ENCODE results near the gene MCM3AP. TPM values are rescaled to one million over a fixed set of nuclear protein-coding genes. Genes with fewer than 3 reads are reported as not detected.

MCM3AP gene
- total RNA-seq, 2 experiments from 2014 or later = 109 to 166 TPM

DNA sequence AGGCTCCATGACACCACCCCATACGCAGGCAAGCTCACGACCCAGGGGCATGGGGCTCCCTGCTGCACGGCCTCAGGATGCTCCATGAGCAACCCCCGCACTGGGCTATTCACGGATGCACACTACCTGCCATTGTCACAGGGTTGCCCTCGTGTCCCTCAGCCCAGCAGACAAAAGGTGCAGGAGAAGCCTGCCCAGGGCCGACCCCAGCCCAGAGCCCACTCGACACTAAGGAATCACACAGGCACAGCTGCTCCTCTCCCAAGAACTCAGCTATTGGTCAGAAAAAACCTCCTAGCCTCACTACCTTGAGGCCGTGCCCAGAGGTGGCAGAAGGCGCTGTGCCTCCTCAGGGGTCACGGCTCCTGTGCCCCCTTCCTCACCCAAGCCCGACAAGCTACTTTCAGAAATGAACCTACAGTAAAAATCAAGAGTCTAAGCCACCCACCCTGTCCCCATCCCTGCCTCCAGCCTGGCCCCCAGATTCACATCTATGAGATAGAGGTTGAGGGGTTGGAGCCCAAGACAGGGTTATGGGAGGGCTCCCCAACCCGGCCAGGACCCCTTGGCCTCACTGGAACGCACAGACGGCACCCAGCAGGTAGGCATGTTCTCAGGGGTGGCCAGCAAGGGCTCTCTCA lies 94.8 kb downstream of the MCM3AP start:
- Histone ChIP-seq H3K9me2 (ENCODE audit: insufficient read depth, low read length) (no peaks in the 10 kb centered on the region), H3K79me2 (ENCODE audit: insufficient read depth, low read depth, low read length) (no peaks in the 10 kb centered on the region), H3K27ac (ENCODE audit: low read depth, low read length, poor library complexity, severe bottlenecking) (no peak overlapping the region), H3K9me3 (ENCODE audit: low read length) (no peaks in the 10 kb centered on the region), H3K4me3 (ENCODE audit: low read depth, low read length, poor library complexity, severe bottlenecking) (no peak overlapping the region), H3K4me1 (ENCODE audit: insufficient read depth, low read length, poor library complexity, severe bottlenecking) (peaks cover under 1% of the 10 kb centered on the region), H2AFZ (ENCODE audit: low read length) (no peak overlapping the region), H3K36me3 (ENCODE audit: insufficient read depth, low read length) (peaks cover 32% of the 10 kb centered on the region), H3K4me2 (ENCODE audit: low read length) (no peak overlapping the region), H4K20me1 (ENCODE audit: insufficient read depth, low read length) (no peaks in the 10 kb centered on the region)
- intact Hi-C loops (cut with micrococcal nuclease; ENCODE audit: unreplicated experiment) = no loop called here
- CTCF ChIA-PET (ENCODE audit: unreplicated experiment) = interaction anchor here (0.6 kb wide), 1 partner anchor 881 kb away, joined by 3 read pairs; no protein-coding TSS in a partner anchor
- POLR2A ChIA-PET = no interaction called here
- TF ChIP-seq CTCF (conservative IDR thresholded peaks at IDR 0.05; ENCODE audit: low read length) (no peak), EZH2phosphoT487 (IDR thresholded peaks at IDR 0.05; ENCODE audit: borderline replicate concordance, low read depth, low read length) (no peak)
- BruUV-seq (replicated peaks) = TSS peak; percentile 51
- no peak for DNase-seq (ENCODE audit: low spot score)

- DNase-seq (ENCODE audit: low spot score) = no peak
- no TSS peak for BruUV-seq (replicated peaks)
- ChIA-PET POLR2A (no interaction called here), CTCF (ENCODE audit: unreplicated experiment) (interaction anchor here (0.6 kb wide), 1 partner anchor 881 kb away, joined by 3 read pairs; no protein-coding TSS in a partner anchor)
- H2AFZ ChIP-seq (ENCODE audit: low read length) = no peak overlapping the region
- H3K36me3 ChIP-seq (ENCODE audit: insufficient read depth, low read length) = peaks cover 28% of the 10 kb centered on the region
- peaks cover 6% of the 10 kb centered on the region for H3K4me1 ChIP-seq (ENCODE audit: insufficient read depth, low read length, poor library complexity, severe bottlenecking)
- intact Hi-C loops (cut with micrococcal nuclease; ENCODE audit: unreplicated experiment) = no loop called here
- no peak overlapping the region for H3K4me3 ChIP-seq (ENCODE audit: low read depth, low read length, poor library complexity, severe bottlenecking)
- no peaks in the 10 kb centered on the region for H3K9me3 ChIP-seq (ENCODE audit: low read length)
- no peak for TF ChIP-seq CTCF (conservative IDR thresholded peaks at IDR 0.05; ENCODE audit: low read length)
- TF ChIP-seq EZH2phosphoT487 (IDR thresholded peaks at IDR 0.05; ENCODE audit: borderline replicate concordance, low read depth, low read length) = no peak
- H3K4me2 ChIP-seq (ENCODE audit: low read length) = no peak overlapping the region
- H3K27ac ChIP-seq (ENCODE audit: low read depth, low read length, poor library complexity, severe bottlenecking) = no peak overlapping the region
- H3K79me2 ChIP-seq (ENCODE audit: insufficient read depth, low read depth, low read length) = no peaks in the 10 kb centered on the region
- H3K9me2 ChIP-seq (ENCODE audit: insufficient read depth, low read length) = no peaks in the 10 kb centered on the region
- H4K20me1 ChIP-seq (ENCODE audit: insufficient read depth, low read length) = no peaks in the 10 kb centered on the region
Measured at GRCh38 chr21:46189959-46190490, 95.4 kb downstream of the MCM3AP start.

Measured in OCI-LY7 (cell line).